Amniotic stem cell (primary cell): ENCODE results near the gene OPCML.
A peak's percentile ranks its signal among the peaks of the same experiment; 100 is the strongest.

Source experiments
- DNase-seq: peaks from one replicate; lab custom pipeline; 2025; lab: John Stamatoyannopoulos, UW

The OPCML gene

DNA sequence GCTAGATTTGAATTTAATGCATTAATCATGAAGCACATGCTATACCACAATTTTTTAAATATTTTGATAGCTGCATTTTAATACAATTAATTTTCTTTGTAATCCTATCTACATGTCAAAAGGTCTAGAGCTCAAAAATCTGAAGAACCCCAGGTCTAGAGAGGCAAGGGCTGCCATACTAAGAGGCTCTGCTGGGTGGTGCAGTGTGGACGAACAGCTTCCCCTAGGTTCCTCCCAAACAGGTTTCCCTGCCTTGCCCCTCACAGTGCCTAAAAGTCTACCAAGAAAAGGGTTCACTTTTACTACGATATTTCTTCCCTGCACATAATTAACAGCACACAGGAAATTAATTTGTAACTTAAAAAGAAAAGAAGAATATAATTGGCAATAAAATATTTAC is 681.1 kb downstream of the OPCML start:
- no peak for DNase-seq

DNA sequence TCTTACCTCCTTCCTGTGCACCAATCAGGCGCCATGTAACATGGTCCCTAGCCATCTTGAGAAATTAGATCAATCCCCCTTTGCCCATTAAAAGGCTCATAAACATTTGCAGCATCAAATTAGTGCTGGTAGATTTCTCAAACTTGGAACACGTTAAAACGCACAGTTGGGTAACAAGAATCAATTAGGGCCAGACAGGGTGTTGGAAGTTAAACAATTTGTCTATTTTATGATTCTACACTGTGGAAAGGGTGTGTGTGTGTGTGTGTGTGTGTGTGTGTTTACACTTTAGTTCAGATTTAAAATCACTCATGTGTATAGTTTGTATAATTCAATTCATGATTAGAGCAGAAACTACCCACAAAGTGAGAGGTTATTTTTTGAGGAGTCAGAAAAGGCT is 682.0 kb downstream of the OPCML start:
- no peak for DNase-seq

DNA sequence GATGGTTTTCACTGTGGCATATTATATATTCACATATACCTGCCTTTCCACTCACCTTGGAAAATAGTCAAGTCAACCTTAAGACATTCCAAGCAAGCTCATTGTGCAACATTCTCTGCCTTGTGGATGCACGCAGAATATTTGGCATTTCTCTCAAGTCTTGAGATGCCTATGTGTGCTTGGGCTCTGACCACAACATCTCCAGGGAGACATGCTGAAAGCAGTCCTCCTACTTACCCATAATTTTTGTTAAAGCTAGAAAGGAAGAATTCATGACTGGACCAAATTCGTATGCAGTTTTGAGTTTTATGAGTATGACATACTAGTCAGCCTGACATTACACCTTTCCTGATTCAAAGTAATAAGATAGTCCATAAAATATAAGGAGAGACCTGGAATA is 684.0 kb downstream of the OPCML start:
- no peak for DNase-seq

DNA sequence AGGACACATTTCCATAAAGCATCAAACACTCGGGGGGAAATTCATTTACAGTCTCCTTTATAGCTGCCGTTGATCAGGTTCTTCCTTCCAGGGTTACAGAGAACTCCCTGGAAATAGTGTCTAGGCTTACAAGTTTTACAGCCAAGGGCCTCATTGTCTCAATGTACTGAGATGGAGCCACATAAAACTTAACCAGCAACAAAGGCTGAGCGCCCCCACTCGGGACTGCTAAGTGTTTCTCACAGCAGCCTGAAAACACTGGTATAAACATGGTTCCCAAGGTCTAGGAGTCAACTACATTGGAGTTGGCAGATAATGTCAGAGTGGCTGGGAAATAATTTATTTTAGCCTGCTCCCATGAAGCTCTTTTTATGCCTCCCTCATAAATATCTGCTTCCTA is 686.2 kb downstream of the OPCML start:
- no peak for DNase-seq

DNA sequence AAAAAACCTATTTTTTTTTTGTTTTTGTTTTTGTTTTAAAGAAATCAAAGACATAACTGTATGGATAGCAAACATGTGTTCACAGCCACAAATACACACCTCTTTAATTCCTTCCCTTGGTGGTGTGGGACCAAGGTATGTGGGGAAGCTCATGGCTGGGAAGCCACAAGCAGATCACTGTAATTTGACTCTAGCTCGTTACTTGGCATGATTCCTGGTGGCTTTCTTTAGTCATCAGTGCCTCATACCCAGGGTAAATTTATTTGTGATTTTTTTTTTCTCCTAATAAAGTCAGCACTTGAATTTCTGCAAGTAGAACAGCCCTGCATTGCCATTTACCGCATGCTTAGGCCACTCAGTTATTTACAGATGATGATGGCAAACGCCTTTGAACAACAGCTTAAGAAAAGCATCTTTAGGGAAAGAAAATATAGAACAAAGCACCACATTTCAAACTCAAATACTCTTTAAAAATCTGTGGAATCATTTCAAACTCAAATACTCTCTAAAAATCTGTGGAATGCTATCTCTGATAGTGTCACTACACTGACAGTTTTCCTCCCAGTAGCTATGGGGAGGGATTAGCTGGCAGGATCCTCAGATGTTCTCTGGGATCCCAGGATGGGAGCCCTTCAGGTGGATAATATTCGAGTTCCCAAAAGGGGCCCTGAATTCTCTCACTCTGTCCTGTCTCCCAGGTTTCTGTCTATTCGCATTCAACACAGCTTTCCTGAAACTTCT is 687.2 kb downstream of the OPCML start:
- DNase-seq = peak; percentile 73

DNA sequence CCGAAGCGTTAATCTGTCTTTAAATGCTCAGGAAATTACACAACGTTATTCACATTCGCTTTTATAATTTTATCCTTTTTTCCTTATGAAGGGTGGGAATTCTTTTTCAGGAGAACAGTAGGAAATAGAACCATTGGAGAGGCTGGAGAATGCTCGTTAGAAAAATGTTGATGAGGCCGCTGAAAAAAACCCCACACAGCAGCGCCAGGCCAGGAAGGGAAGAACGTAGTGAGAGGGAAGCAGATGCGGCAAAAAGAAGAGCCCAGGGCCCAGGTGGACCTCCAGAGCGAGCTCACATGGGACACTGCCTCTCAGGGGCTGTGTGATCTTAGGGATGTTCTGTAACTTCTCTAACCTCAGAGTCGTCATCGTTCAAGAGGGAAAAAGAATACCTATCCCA is 691.6 kb downstream of the OPCML start:
- DNase-seq = no peak

DNA sequence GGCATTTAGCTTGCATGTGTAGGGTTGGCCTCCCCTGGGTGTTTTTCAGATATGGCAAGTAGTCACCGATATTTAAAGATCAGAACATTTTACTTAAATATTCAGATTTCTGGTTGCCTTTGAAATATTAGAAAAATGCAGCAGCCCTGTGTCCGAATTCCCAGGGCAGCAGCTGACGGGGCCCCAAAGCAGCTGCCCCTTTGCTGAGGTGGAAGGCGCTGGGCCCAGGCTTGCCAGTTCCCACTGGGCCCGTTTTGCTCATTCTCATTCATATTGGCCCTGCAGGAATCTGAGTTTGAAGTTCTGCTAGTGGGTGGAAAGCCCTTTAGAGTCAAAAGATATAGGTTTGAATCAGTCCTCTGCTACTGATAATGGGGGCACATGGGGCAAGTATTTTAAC is 692.1 kb downstream of the OPCML start:
- DNase-seq = no peak

DNA sequence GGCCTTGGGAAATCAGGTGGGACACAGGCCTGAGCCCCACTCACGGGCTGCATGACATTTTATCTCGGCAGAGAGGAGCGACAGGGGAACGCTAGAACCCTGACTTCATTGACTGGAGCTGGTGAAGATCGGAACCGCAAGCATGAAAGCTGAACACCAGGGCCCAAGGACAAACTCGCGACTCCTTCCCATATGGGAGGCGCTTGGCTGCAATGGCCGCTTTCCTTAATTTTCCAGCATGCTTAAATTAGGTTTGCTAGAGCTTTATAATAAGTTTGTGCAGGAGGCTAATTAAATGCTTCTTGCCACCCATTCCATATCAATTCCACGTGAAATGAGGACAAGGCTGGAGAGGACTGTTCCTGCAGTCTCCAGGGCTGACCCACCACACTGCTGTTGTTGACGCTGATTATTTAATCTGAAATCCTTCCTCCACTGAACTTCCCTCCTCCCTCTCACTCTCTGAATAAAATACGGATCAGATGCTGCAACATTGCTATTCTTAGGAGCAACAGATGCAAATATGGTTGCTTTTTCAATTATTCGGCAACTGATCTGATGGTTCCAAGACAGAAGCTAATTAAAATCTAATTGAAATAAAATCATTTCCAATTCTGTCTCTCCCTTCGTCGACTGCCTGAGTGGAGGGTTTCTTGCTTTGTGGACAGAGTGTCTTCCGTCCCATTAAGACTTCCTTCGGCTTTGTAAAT is 692.9 kb downstream of the OPCML start:
- no peak for DNase-seq

DNA sequence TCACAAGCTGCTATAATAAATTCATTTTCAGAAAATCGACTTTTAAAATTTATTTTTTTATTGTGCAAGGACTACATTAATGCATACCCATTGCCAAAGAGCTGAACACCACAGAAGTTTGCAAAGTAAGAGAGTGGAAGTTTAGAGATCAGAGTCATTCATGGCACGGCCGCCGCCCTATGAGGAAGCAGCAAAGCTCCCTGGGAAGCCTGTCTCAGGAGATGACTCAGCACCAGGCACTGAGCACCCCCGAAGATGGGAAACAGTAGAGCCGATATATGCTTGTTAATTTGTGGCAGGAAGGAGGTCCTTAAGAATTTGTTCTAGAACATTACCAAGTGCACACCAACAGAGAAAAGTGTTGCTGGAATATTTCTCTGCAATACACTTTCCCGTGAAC is 693.7 kb downstream of the OPCML start:
- no peak for DNase-seq

DNA sequence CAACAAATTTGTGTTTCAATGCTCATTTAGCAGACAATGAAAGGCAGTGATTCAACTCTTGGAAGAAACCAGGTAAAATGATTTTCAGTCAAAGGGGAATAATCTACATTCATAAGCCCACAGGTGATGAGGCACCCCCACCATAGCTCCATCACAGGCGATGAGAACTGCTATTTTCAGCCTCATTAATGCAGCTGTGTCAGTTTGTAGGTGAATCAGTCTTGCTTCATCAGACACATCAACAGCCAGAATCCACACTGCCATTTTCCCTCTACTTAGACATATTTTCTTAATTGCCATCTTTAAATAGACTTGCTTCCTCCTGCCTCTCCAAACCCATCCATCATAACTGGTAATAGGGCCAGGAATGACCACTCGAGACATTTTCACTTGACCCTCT is 701.0 kb downstream of the OPCML start:
- no peak for DNase-seq

DNA sequence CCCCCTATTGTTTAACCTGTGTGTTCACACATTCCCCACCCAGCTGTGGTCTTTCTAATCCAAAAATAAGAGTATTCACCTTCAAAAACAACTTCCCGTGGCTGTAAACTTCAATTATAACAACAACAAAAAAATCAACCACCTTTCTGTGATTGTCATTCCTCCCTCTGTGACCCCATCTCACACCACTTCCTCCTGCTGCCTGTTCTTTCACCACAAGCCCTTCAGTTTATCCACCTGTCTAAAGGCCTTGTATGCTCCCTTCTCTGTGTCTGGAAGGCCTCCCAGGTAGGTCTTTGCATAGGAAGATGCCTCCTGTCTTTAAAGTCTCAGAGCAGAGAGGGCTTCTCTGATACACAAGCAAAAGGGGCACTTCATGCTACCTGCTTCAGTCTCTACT is 707.7 kb downstream of the OPCML start:
- DNase-seq = no peak

DNA sequence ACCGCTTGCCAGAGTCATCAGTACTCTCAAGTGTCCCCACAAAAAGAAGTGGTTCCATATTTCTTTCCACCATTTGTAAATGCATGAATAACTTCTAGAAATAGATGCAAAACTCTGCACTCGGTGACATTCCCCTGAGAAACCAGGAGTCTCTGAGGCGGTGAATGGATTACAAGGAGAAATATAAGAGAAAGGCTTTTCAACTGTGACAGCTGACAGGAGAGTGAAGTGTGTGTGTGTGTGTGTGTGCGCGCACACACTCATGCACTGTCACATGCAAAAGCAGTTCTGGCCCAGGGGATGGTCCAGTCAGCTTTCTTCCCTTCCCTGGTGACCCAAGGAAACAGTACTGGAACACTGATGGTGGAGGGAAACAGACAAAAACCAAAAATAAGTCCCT is 710.0 kb downstream of the OPCML start:
- no peak for DNase-seq

DNA sequence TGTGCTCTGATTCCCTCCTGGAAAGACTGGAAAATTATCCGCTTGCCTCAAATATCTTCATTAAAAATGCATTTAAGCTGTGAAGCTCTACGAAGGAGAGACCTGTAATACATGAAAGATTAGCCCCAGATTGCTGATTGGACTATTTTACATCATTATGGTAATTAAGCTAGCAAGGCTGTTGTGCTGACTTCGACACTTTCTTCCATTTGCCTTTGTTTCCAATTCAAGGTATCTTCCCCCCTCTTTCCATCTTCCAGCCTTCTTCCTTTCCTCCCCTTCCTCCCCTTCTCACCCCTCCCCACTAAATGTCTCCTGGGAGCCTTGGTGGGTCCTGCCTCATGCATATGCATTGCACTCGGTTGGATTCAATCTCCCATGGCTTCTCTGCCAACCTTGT is 710.8 kb downstream of the OPCML start:
- DNase-seq = no peak

DNA sequence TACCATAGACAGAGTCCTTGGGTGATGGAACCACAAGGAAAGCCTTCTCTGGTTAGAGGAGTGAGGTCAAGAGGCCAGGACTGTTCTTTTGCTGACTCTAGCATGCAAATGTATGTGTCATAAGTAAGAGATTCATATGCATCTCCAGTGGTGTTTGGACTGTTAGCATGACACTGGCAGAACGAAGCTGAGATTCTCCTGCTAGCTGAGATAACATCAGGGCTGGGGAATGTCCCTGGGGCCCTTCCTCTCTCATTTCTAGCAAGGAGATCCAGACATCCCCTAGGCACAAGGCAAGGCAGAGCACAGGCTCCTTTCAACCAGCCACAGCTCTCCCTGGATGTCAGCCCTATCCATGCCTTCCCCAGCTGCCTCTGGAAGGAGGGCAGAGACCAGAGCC is 711.3 kb downstream of the OPCML start:
- peak; percentile 44 for DNase-seq

DNA sequence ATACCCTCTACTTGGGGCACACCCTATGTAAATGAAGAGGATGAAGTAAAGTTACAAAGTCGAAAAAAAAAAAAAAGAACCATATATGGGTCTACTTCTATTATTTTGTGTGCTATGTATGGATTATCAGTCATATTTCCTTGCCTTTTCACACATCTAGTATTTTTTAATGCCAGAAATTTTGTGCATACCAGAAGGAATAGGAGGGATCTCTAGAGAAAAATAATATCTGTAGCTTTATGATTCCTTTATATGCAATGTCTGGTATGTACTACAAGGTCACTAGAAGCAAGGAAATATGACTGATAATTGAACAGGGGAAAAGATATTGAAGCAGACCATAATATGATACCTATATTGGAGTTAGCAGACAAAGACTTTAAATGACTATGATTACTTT is 713.4 kb downstream of the OPCML start:
- DNase-seq = no peak

DNA sequence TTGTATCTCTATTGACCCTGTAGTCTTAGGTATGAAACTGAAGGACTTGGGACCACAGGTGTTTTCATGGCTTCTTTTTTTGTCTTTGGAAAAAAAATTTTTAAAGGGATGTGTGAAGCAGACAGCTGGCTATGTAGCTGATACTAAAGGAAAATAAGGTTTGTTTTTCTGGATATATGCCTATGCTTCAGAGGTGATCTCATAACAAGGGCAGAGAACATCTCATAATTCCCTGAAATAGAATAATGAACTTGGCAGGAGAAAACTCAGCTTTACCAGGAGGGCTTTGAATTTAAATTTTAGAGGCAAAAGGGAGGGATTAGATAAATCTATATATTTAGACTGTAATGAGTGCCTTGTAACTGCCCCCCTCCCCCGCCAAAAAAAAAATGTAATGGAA is 714.9 kb downstream of the OPCML start:
- DNase-seq = no peak

DNA sequence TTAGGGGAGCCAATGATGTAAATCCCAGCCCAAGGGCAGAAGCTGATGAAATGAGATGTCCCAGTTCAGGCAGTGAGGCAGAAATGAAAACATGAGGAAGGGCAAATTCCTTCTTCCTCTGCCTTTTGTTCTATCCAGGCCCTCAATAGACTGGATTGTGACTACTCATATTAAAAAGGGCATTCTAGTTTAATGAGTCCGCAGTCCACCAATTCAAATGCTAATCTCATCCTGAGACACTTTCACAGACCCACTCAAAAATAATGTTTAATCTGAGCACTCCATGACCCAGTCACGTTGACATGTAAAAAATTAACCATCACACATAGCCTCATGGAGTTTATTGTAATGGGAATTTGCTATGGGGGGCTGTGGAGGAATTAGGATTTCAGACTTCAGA is 717.9 kb downstream of the OPCML start:
- DNase-seq = no peak

DNA sequence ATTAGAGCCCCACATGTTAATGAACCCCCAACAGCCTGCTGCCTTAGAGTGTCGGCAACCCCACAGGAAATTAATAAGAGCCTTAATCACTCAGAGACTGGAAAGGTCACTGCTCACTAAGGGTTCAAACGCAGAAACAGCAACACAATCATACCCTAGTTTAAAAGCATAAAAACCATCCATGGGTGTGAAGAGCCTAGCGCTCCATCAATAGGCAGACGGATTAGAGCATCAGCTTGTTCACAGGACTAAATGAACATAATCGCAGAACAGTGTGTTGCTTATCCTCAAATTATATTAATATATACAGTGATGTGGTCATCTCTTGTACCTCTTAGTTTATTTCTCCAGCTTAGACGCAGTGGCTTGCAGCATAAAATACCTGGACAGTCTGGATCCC is 720.7 kb downstream of the OPCML start:
- no peak for DNase-seq

DNA sequence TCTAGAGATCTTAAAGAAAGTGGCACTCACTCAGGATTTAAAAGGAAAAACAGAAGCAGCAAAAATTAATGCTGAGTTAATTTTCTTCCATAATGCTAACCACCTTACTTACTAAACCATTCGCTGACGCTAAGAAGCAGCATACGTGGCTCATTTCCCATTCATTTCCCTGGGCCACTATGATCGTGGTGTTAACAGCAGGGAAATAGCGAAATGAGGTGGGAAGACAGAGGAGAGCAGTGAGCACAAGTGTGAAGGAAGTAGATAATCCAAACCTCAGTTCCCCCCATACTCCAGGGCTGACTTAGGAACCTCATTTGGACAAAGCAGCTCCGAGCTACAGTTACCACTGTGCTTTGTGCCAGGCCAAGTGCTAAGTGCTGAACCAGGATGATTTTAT is 723.2 kb downstream of the OPCML start:
- DNase-seq = no peak

DNA sequence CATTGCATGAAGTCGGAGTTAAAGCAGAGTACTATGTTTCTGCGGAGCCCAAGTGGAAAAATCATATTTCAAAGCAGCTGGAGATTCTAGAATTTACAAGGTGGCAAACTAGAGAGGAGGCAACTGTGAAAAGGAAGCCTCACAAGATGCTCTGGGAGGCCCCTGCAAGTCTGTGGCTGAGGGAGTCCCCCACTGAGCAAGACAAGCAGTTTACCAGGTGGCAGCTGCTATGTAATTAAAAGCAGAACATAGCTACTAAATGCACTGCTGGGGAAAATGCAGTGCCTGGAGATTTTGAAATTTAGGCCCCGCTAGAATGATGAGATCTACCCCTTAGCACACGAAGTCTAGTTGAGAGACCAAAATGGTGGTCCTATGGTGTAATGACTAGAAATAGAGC is 728.0 kb downstream of the OPCML start:
- no peak for DNase-seq

DNA sequence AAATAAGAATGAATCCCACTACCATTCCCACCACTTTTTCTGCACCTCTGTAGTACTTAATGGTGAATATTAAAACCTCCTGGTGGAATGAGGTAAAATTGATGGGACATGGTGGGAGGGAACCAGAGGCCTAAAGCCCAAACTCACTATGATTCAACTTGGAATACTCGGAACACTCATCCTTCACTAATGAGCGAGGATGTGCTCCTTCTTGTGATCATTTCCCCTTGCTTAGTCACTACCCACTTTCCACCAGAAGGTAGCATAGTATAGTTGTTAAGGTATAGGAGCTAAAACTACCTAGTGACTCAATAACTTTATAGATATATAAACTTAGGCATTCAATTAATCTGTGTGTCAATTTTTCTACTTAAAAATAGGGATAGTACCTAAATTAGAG is 728.9 kb downstream of the OPCML start:
- DNase-seq = no peak

DNA sequence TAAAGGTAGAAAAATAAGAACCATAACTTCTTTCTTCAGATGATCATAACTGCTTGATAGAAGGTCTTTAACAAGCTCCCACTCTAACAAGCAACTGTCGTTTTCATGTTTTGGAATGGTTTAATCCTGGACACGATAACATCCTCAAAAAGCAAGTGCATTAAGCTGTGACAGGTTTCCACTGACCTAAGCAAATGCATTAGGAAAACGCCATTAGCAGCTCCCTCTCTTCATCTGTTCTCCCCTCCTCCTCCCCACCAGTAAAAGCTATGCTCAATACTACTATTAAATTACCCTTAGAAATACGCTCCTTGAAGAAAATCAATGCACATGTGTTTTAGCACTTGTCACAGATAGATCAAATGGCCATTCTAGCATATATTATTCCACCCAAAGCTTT is 729.4 kb downstream of the OPCML start:
- no peak for DNase-seq

DNA sequence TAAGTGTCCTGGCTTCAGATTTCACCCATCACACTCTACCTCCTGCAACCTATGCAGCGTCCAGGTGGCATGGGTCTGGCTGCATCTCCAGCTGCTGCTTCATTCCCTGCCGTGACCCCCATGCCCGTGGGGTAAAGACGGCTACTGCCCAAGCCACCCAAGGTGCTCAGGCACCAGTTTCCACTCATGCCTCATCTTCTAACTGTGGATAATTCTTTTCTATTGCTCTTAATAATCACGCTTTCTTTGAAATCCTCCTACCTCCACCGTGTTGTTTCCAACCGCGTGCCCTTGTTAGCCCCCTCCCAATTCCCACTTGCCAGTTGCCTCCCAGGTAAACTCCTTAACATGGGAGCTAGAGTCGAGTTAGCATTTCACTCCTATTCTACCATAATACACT is 738.5 kb downstream of the OPCML start:
- no peak for DNase-seq
